ENCODE results near the gene FRMD6.

FRMD6 gene

DNA sequence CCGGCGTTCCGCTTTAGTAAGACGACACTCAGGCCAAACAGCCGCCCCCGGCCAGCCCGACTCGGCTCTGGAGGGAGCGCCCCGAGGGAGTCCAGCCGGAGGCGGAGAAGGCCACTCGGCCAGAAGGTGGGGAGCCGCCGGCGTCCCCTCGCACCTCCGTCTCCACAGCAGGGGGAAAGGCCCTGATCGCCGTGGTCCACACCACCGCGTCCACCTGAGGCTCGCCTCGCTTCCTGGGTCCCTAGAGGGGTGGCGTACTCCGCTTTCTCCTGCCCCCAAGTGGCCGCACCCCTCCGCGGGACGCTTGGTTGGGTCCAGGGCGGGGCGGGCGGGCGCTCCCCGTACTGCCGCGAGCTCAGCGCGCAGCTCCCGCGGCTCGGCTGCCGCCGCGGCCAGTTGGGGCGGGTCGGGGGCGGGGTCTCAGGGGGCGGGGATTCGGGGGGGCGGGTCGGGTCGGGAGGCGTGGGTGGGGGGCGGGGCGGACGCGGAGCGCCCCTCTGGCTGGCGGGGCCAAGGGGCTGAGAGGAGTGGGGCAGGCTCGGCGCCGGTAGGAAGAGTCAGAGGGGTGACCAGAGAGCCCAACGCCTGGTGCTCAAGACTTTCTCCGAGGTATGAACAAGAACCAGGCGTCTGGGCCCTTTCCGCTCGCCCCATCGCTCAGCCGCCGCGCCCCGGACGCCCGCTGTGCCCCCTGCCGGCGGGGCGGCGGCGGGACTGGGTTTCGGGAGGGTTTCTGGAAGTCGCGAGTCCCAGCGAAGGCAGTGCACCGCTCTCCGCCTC is at the start of gene FRMD6:
Gene FRMD6, plus strand, starts transcription at position 523 of the 780 bp plus-strand sequence. CDS start 37,927 bp downstream, outside the sequence.
- peak; percentile 94 for DNase-seq

DNA sequence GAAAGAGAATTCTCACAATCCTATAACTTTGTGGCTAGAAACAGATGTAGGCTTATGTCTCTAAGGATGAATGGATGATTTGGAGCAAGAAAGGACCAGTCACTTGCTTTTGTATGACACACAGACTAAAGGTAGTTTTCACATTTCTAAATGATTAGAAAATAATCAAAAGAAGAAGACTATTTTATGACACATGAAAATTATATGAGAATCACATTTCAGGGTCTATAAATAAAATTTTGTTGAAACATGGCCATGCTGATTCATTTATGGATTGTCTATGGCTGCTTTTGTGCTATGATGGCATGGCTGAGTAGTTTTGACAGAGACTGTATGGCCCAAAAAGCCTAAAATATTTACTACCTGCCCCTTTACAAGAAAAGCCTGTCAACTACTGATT is 49.4 kb upstream of the FRMD6 start:
- no peak for DNase-seq

DNA sequence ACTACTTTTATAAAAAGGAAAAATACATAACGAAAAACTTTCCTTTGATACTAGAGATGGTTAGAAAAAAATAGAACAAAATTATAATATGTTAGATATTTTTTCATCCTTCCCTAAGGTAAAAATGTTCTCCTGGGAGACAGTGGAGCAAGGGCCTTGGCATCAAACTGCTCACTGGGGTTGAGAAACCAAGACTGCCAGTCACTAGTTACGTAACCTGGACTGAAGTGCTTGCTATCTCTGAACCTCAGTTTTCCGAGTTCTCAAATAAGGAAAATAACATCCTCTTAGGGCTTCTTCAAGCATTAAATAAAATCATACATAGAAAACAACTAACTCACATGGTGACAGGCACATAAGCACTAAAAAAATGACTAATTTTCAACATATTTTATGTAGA is 48.2 kb upstream of the FRMD6 start:
- no peak for DNase-seq

DNA sequence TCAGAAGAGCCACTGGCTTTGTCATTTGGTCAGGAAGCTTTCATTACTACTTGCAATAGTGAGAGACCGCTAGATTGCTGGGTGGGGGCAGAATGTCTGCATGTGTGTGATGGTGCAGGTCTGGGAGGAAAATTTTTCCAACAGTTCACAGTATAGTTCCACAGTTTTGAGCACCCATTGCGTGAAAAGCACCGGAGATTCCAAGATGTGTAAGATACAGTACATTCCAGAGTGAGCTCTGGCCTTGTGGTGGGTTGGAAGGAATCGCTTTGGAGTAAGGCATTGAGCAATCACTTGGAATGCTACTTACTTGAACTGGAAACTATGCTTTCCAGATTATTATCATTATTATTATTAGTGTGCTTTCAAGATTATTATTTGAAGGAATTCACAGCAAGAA is 47.6 kb upstream of the FRMD6 start:
- no peak for DNase-seq

DNA sequence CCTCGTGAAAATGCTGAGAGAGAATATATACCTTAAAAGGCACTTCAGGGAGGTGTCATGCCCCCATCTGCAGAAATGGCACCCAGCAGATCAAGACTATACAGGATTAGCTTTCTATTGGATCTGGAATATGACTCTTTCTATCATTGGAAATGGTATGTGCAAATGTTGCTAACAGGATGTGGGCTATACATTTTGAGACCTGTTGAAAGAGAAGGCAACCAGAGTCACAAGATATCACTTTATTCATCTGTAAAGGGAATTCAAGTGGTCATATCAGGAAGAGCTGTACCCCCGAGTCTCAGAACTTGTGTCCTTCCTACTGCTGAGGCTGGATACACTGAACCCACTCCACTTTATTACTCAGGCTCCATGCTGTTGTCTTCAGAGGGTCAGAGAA is 46.1 kb upstream of the FRMD6 start:
- no peak for DNase-seq

DNA sequence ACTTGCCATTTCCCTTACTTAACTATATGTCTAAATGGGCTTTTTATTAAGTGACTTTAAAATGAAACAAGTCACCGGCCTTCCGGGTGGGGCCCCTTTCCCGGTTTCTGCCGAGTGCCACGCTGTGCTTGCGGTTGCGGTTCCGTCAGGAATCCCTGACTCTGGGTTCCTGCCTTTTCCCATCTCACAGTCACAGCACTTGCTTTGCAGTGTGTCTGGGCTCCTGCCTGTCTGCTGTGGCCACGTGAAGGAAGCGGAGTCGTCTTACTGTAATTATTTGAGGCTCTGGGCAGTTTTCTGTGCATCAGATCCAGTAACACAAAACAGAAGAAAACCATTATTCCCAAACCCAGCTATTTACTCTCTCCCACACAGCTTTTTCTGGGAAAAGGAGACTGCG is 44.0 kb upstream of the FRMD6 start:
- DNase-seq, result peak; percentile 79

DNA sequence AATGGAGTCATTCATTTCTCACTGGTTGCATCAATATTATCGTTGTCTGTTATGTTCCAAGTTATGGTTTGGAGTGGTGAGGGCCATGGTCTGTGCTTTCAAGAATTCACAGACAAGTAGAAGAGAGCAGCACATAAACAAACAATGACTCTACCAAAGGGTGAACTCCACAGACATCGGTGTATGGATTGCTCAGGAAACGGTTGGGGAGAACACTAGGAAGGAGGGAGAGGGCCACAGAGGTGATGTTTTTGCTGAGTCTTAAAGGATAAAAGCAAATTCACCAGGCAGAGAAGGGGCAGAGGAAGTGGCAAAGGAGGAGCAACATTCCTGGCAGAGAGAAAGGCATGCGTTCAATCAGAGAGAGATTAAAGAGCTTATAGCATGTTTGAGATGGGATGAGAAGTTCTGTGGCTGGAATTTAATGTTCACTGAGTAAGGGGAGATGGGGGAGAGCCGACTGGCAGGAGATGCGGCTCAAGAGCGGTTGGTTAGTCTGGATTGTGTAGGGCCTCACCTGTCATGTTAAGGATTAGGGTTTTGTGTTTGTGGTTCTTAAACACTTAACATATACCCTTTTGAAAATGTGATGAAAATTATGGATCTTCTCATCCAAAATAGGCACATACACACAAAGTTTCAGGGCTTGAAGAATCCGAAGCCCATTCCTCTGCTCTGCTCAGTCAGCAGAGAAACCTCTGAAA is 42.3 kb upstream of the FRMD6 start:
- DNase-seq, result no peak

DNA sequence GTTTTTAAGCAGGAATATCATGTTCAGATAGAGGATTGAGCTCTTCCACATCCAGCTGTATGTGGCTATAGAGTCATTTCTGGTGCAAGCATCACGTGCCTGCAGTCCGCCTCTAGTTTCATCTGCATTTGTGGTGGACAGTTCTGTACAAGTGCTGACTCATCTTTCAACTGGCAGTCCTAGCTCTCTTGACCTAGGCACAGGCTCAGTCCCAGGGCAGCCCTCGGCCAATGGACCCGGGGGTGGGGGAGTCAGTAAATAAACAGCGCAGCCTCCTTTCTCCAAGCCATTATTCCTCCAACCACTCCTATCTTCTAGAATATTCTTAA is 41.8 kb upstream of the FRMD6 start:
- DNase-seq, result no peak

DNA sequence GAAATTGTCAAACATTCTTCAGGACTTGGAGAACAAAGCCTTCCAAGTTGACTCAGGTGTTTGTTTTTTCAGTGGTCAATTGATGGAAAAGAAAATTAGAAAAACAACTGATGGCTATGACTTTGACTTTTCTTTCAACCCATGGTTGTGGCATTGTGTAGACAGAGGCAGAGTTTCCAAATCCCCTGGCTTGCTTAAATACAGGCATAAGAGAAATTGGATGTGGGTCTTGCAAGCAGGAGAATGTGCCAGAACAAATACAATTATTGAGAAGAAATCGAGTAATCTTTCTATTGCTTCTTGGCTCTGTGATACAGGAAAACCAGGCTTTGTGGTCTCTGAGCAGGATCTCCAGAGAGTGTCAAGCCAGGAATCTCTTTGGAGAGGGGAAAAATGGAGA is 40.9 kb upstream of the FRMD6 start:
- DNase-seq, result no peak

DNA sequence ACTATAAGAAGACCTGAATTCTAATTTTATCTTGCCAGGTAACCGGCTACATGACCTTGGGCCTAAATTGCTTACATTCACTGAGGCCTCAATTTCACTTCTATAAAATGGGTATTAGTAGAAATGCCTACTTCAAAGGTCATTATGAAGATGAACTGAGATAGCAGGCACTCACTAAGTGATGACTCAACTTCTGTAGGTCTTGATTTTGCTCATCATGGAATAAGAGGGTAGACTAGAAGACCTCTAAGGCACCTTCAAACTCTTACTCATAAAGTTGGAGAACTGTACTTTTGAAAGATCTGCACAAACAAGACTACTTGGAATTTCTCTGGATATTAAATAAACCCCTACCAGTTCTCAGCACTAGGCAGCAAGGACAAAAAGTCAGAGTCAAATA is 39.3 kb upstream of the FRMD6 start:
- DNase-seq, result no peak

DNA sequence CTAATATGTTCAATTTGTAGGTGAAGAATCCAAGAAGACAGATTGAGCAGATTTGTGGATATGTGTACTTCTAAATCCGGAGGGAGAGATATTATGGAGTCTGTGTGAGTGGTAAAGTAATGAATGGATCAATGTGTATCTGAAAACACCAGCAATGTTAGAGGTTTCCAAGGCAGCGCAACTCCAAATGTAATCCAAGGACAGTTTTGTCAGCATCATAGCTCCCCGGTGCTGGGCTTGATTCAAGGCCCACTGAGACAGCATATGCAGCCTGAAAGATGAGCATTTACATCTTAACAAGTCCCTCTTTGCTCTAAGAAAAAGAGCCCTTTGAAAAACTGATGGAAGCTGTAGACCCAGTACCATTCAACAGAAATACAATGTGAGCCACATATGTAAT is 38.3 kb upstream of the FRMD6 start:
- no peak for DNase-seq

DNA sequence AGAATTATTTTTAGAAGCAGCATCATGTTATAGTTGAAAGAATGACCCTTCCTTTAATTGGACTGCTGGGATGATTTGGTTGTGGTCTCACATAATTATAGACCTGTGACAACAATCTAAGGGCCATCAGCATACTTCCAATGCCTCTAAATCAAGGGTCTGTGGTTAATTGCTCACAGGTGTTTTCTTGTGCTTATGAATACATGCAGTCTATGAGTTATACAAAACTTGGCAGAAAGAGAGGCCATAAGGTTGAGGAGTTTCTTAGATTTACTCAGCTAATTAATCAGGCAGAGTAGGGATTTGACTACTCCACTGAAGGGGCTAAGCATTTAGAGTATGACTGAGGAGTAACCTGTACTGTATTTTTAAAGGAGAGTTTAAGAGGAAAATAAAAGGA is 37.0 kb upstream of the FRMD6 start:
- DNase-seq, result no peak

DNA sequence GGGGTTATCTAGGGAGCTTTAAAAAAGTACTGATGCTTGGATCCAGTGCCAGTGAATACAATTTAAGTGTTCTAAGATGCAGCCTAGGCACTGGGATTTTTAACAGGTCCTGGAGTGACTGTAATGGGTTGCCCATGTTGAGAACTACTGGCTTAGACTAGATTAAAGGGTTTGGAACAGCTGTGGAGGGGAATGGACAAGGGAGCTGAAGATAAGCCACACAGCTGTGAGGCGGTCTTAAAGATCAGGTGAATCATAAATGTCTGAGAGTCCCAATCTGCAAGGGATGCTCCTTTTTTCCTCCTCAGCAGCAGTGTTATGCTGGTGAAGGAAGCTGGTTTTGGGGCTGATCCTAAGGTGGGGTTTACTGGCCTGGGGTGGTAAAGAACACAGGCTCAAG is 35.5 kb upstream of the FRMD6 start:
- no peak for DNase-seq

DNA sequence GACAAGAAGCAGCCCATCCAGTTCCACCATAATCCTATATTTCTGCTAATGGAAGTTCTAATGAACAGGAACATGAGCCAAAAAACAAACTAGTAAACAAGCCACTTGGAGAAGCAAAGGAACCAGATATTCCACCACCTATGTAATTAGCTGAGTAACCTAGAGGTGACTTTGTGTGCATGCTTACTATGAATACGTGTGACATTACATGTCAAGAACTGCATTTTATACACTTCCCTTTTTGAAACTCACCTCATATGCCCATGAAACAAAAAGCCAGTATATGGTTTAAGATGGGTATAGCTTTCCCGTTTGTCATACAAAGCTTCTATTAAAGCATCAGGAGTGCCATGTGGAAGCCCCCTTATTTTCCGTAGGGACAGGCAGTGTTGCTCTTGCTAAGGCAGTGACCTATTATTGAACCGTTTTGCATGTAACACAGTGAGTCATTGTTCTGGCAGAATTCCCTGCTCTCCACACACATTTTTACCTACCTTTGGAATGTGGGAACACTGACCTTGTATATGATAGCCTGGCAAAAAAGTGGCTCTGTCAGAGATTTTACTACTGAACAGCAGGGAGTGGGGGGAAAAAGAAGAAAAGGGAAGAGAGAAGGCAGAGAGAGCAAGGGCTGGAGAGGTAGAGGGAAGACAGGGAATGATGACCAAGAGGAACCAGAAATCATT is 34.8 kb upstream of the FRMD6 start:
- DNase-seq, result no peak

DNA sequence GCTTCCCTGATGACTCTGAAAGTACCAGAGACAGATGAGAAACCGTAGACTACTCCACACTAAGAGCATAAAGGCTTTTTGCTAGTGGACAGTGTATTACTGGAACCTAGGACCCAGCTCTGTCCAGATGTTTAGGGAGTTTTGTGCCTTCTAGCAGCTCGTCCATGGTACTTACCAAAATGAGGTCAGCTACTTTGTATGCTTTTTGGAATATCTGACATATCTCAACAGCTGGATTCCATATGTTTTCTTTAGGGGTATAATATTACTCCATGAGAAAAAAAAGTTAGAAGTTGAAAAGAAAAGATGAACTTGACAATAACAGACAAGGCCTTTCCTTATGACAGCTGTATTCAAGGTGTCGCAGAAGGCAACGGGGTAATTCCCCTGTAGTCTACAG is 32.1 kb upstream of the FRMD6 start:
- DNase-seq, result no peak

DNA sequence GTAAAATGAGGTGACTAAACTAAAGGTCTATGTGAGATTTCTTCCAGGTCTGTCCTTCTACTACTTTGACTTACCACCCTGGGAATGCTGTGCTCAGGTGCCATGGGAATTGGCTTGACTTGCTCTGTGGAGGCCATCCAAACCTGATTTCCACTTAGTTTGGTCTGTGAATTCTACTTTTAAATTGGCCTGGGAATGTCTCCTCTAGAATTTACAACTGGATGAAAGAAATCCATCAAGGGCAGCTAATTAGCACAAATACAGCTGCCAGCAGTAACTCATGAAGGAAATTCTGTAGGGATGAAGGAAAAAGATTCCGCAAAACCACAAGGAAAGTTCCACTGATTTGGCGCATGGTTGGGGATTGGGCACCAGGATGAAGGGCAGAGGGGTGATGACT is 31.7 kb upstream of the FRMD6 start:
- DNase-seq, result no peak

DNA sequence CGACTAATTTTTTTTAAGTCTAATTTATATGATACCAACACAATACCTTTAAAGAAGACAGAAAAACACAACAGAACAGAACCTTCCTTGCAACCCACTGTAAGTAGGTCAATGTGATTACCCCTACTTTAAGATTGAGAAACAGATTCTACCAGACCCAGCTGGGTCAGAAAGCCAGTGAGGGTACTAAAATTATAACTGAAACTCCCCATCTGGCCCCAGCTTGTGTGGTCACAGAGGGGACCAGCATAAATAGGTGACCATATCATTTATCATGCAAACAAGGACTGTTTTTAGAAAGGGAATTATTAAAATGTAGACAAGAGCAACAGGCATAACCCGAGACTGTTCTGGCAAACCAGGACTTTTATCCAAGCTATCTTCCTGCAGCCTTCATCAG is 30.1 kb upstream of the FRMD6 start:
- no peak for DNase-seq

DNA sequence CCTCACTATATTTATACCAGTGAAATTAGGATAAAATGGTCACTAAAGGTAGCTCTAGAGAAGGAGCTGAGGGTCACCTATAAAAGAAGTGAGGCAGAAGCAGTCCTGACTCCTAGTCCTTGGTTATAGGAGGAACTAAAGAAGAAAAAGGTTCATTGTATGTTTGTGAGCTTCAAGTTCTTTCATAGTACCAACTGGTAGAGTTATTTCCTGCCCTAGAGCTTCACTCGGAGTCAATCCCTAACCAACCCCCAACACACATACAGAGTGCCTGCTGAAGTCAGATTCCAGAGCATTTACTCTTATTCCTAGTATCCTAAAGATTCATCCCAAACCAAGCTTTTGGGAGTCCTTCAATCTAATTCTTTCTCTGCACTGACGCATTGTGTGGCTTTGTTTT is 29.3 kb upstream of the FRMD6 start:
- DNase-seq, result no peak

DNA sequence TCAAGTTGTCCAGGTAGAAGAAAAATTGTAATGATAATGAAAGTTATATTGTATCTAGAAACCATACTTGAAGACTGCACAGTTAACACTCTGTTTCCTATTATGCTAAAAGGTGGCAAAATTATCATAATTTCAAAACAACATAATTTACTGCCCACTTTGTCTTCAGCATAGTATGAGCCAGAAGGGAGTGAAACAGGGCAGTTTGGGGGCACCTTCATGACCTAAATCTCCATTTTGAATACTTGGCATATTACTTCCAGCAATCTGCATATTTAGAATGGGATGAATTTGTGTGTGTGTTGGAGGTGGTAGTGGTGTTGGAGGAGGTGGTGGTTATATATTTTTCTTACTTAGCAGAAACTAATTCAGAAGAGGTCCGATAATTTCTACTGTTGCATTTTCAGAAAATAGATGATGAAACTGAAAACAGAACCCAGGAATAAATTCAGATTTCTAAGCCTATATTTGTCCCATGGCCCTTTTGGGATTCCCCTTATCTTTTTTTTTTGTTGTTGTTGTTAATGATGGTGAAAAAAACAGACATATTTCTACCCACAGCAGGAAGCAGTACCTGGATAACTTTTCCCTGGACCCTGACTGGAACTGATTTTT is 26.6 kb upstream of the FRMD6 start:
- no peak for DNase-seq

DNA sequence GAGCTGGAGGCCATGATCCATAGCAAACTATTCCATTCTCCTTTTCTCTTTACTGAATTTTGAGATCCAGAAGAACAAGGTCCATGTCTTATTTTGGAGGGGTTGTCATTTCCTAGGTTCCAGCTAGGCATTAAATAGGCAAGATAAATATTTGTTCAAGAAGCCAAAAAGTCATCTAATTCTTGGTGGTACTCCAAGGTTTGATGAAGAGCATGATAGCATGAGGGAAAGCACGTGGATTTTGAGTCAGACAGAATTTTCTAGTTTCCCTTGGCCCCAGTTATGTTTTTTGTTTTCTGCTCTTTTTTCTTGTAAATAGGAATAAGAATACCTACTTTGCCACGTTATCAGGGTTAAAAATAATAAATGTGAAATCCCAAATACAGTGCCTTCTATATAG is 25.5 kb upstream of the FRMD6 start:
- no peak for DNase-seq

DNA sequence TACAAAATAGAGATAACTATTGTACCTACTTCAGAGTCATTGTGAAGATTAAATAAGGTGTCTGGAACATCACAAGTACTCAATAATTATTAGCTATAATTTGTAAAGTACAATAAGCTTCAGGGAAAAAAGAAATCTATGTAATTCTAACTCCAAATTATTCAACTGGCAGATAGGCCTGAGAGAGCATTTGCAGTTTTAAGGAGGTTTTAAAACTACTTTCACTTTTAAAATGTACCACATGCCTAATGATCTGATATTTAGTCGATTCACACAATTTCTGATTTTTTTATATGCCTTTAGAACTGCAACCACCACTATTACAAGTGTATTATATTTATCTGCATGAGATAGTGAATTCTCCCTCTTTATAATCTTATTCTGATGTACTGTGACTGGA is 24.9 kb upstream of the FRMD6 start:
- DNase-seq, result no peak

DNA sequence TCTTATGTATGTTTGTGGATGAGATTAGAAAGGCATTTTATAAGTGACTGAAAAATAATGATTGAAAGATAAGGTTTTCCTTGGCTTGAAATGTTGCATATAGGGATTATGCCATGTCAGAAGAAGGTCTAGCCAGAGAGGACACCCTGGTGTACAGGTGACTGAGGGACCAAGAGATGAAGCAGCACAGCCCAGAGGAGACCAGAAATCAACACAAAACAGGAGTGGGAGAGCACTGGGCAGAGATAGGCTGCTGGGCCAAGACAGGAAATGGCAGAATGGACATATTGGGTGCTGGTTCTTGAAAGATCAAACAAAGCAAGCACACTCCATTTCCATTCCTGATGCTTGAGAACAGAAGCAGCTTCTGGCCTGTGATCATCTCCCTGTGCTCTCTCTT is 24.4 kb upstream of the FRMD6 start:
- DNase-seq, result no peak

DNA sequence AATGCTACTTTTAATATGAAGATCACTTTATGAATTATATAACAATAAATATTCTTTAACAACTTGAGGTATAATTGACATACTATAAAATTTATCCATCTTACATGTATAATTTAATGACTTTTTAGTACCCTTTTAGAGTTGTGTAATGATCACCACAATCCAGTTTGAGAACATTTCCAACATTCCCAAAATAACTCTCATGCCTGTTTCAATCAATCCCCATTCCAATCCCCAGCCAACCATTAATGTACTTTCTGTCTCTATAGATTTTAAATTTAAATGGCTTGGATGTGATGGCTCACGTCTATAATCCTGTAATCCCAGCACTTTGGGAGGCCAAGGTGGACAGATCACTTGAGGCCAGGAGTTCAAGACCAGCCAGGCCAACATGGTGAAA is 23.5 kb upstream of the FRMD6 start:
- no peak for DNase-seq

DNA sequence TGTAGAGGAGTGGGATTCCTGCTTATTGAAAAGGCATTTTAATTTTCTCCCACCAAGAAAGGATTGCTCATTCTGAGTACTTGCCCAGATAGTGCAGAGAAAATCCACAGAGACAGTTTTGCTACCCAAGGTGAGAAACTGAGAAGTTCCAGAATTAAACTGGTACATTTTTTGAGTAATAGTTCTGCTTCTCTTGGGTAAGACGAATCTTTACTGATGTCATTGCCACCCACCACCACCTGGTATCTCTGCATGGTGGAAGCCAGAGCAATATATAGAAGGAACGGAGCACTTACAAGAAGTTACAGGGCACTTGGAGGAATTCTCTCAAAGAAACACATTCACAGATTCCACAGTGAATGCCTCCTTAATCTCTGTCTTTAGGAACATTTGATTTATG is 20.7 kb upstream of the FRMD6 start:
- DNase-seq, result no peak
